ENCODE results near the gene MPP7.

Gene MPP7

DNA sequence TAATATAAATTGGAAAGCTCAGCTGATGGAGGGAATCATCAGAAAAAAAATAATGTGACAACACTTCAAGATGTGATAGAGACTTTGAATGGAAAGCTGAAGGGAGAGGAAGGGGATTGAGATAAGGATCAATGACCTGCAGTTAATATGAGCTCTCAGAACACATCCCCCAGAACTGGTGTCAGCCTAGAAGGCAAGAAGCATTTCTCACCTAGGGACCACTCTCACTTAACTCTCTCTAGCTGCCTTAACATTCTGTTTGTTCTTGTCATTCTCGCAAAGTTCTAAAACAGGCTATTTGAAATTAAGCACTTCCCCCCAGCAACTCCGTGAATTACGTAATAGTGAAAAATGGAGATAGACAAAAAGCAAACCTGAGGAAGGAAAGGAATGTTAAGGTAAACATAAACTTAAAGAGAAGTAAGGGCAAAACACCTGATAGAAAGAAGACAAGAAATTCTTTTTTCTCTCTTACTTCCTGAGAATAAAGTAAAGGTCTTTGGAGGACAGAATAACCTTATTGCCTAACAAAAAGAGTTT is 1.2 kb upstream of the MPP7 start:
- no peak for DNase-seq

DNA sequence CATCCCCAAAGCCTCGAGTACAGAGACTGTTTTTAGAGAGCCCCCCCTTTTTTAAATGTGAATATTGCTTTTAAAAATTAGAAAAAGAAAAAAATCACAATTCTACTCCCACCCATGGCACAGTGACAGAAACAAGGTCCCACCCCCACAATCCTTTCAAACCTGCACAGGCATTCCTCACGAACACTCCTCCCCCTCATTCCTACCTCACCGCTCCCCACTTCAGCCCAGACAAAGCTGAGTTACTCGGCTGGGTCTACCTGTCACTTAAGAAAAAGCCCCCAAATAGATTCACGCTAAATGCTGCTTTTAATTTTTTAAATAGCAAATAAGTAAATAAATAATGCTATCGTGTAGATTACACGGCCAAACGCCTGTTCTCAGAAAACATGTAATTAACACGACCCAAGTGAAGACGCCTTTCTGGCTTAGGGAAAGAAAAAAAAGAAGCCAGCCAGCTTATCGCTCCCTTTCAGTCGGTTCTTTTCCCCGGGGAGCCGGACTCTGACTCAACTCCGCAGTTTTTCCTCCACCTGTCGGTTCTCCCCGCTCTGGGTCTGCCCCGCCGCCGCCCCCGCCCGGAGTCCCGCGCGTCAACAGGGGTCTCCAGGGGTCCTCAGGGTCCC is 739 bp downstream of the MPP7 start:
- no peak for DNase-seq

DNA sequence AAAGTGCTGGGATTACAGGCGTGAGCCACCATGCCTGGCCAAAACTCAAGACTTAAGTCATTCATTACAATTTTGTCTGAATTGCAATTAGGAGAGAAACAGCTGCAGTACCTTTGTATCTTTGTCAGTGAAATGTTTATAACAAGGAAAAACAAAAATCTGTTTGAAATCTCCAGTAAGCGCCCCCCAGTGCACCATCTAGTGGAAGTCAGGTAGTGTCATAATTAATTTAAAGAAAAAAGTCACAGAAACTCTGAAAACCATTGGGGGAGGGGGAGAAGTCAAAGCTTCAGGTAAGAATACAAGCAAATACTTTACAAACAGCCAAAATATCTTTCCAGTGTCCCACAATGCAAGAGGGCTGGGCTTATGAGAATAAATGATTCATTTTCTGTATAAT is 2.8 kb downstream of the MPP7 start:
- peak in 1 of 2 experiments; percentile 13 for DNase-seq

DNA sequence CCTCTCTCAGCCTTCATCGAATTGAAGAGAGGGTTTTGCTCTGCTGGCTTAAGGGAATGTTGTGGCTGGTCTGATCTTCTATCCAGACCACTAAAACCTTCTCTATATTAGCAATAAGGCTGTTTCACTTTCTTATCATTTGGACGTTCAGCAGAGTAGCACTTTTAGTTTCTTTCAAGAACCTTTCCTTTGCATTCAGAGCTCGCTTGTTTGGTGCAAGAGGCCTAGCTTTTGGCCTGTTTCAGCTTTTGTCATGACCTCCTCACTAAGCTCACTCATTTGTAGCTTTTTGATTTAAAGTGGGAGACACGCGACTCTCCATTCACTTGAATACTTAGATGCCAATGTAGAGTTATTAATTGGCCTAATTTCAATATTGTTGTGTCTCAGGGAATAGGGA is 3.9 kb downstream of the MPP7 start:
- no peak for DNase-seq

DNA sequence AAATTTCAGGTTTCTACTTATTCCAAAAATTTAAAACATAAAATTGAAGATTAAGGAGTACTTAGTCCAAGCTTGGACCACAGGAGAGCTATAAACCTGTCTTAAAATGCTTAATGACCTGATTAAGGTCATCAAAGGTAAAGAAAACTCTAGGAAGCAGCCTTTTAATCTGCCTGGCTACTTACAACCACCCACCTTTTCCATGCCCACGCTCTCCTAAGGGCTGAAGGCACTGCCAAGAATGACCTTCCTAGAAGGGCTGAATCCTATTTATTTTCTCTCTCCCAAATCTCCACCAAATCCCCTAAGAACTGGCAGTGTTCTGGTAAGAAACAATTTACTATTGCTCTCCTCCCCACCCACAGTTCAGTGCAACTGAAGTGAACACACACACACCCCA is 6.8 kb downstream of the MPP7 start:
- no peak for DNase-seq

DNA sequence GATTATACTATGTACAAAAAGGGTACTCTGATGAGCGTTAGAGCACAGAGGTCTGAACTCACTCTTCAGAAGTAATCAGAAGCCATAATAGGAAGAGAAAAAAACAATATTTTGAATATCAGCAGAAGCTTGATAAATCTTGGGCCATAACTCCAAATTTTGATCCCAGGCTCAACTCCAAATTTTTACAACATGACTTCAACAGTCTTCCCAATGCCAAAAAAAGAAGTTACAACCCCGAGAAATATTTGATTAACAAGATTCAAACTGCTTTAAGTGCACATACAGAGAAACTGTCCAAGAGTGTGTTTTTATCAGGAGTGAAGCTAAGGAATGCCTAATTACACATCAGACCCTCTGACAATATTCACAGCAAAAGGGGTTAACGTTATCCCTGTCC is 7.5 kb downstream of the MPP7 start:
- no peak for DNase-seq

DNA sequence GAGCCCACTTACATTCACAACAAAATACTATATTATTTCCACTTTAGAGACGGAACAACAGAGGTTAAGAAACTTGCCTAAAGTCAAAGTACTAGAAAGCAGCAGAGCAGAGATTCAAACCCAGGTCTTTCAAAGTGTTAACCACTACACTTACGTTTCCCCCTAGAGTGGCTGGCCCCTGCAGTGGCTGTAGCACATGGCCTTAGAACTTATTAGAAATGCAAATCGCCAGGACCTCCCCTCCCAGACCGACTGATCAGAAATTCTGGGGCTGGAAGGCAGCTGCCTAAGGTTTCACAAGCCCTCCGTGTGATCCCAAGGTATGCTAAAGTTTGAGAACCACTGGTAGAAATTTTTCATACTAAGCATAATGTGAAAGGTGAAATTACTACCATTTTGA is 8.1 kb downstream of the MPP7 start:
- DNase-seq: no peak

DNA sequence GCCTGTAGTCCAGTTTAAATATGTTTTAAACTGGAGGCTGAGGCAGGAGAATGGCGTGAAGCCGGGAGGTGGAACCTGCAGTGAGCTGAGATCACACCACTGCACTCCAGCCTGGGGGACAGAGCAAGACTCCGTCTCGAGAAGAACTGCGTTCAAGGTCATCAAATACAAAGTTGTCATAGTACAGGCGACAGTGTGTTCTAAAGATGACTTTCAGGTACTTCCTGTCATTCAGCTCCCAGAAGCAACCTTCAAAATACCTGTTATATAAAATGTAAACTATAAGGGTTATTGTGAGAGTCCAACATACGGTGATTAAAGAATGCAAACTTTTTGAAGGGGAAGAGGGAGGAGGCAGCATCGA is 8.7 kb downstream of the MPP7 start:
- no peak for DNase-seq

DNA sequence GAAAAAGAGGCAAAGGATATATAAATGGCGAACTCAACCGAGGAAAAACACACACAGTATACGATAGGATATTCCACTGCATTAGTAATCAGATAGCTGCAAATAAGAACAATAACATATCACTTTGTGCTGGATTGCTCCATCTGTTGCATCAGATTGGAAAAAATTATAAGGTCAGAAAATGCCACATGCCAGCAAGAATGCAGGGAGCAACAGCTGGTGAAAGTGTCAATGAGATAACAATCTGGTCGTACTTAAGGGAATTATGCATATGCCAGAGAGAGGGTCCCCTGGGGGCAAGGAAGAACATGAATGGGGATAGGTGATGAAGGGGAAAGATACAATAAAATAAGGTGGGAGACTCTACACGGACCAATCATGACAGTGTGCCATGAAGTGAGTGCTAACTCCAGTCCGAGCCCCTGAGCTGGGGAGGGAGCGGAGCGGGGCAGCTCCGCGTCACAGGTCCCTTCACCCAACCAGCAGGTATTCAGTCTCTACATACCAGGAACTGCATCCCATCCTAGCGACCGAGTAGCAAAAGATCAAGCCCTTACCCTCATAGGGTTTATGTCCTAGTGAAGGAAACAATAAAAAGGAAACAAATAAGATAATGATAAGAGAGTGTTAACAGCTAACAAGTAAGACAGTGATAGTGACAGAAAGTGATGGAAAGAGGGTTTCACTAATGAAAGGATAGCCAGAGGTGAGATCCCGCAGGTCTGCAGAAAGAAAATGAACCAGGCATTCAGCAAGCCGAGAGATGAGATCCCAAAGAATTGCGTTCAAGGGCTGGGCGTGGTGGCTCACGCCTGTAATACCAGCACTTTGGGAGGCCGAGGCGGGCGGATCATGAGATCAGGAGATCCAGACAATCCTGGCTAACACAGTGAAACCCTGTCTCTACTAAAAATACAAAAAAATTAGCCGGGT is 9.4 kb downstream of the MPP7 start:
- no peak for DNase-seq

DNA sequence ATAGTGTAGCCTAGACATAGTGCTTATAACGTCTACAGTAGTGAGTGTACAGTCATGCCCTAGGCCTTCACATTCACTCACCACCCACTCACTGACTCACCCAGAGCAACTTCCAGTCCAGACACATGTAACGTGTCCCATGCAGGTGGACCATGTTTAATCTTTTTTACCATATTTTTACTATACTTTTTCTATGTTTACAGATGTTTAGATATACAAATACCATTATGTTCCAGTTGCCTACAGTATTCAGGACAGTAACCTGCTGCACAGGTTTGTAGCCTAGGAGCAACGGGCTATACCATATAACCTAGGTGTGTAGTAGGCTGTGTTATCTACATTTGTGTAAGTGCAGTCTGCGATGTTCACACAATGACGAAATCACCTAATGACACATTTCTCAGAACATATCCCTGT is 11.0 kb downstream of the MPP7 start:
- DNase-seq: peak; percentile 36 to 37

DNA sequence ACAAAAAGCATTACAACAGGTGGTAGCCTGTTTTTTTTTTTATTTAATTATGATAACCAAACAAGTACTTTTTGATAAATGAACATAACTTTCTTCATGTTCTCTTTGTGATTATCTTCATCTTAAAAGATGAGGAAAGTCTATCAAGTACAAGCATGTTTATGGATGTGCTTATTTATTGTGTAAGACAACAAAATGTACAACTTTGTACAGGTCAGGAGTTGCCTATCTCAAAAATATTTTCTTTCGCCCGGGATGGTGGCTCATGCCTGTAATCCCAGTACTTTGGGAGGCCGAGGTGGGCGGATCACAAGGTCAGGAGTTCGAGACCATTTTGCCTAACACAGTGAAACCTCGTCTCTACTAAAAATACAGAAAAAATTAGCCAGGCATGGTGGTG is 17.0 kb downstream of the MPP7 start:
- no peak for DNase-seq

DNA sequence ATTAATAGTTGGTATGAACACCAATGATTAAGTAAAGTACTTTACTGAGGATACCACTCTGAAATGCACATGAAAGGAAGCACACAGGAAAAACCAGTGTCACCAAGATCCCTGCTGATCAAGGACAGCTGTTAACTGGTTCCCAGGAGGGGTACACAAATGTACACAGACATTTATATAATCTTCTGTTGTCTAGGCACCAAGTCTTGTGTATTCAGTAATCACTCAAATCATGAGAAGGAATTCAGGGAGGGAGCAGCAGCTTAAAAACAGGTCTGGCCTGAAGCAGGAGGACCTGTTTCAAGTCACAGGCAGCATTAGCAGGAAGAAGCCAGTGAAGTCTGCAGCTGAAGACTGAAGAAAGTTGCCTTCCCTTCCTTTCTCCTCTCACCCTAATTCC is 18.7 kb downstream of the MPP7 start:
- DNase-seq: no peak

DNA sequence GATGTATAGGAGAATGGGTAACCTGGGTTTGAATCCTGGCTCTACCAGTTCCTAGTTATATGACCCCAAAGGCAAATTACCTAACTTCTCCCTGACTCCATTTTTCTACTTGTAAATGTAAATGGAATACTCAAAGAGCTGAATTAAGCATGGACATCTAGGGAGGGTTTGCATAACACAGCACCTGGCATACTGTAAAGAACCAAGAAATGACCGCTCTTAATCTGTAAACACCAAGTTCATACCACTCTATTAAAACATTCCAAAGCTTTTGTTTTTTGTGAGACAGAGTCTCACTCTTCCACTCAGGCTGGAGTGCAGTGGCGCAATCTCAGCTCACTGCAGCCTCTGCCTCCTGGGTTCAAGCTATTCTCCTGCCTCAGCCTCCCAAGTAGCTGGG is 19.6 kb downstream of the MPP7 start:
- DNase-seq: no peak

DNA sequence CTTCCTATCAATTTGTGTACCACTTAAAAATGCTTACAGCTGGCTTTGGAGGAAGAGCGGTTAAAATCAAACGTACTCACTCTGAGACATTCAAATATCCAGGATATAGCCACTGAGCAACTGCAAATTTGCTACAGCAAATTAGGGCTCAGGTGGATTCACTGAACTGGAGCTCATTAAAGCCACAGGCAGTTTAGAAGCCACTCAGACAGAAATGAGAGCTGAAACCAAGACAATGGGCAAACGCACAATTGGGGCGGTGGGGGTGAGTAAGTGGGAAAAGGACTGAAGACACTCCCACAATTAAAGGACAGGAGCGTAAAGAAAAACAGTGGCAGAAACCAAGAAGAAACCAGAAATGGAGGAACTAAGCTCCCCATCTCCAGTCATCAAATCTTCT is 20.5 kb downstream of the MPP7 start:
- no peak for DNase-seq

DNA sequence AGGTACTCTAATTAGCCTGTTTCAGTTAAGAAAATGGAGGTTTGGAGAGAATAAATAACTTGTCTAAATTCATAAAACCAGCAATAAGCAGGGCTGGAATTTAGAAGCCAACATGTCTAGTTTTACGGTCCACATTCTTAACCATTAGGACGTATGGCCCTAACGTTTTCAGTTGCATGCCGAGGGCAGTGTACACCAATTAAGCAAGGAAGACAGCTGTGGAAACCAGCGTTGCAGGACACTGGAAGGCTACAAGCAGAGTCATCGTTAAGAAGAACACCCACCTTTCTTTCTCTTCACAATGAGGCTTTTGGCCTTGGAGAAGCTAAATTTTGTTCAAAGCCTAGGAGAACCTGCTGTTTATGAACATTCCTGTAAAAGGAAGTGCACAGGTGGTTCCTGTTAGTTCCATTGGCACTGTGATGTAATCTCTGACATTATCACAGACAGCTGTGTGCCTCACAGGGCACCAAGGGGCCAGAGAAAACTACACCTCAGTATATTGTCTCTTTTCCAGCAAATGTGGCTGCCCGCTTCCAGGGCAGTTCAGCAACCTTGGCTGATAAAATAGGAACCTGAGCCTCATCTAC is 21.0 kb downstream of the MPP7 start:
- no peak for DNase-seq

DNA sequence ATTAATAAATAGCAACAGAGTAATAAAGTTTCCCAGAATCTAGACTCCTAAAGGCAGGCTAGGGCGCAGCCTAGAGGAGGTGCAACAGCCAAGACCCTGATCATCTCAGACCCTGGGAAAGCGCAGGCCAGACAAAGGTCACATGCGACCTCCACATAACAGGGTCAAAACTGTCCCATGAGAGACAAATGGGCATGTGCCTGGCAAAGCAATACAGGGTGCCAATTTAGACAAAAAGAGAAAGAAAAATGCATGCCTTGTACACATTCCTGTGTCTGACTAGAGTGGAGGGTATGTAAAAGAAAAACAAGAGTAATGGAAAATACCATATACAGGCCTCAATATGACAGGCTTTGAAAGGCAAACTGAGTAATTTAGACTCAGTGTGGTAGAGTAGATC is 22.2 kb downstream of the MPP7 start:
- no peak for DNase-seq

DNA sequence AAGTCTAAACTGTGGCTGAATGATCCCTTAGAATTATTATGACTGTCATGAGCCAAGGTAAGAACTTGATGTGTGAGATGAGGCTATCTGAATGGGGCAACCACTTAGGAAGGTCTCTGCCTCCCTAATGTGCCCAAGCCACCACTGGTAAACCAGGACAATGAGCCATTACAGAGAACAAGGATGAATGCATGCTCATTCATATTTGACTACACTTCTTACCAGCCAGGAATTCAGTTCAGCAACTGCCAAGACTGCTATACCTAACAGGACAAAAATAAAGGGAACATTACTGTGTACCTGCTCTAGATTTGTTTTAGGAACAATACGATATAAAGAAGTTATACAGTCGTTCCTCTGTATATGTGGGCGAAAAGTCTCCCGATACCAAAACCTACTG is 23.0 kb downstream of the MPP7 start:
- no peak for DNase-seq

DNA sequence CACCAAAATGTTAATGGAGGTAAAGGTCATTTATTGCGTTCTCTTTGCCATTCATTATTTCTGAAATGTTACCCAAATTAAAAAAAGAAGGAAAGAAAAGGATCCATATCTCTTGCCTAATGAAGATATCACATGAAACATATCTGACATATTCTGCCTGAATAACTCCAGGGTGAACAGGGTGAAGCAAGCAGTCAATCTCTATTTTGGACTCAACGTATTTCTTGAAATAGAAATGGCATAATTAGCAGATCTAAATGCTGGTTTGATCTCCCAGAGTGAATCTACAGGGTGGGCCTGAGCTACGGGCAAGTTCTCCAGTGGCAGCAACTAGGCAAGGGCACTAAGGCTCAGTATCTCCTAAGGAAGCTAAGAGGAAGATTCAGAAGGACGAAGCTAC is 24.0 kb downstream of the MPP7 start:
- no peak for DNase-seq

DNA sequence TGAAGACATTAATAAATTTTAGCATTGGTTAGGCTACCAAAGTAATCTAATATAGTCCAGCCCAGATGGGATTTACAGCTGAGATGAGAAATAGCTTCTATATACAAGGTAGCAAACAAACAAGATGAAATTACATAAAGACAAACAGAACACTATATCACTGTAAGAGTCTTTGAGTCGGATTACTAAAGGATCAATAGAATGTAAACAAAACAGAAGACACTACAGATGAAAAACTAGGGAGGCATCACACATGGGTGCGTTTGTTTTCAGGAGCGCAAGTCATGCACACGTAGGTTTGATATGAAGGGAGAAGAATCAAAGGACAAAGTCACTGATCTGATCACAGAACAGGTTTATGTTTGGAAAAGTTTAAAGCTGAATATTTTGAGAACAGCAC is 26.5 kb downstream of the MPP7 start:
- DNase-seq: no peak

DNA sequence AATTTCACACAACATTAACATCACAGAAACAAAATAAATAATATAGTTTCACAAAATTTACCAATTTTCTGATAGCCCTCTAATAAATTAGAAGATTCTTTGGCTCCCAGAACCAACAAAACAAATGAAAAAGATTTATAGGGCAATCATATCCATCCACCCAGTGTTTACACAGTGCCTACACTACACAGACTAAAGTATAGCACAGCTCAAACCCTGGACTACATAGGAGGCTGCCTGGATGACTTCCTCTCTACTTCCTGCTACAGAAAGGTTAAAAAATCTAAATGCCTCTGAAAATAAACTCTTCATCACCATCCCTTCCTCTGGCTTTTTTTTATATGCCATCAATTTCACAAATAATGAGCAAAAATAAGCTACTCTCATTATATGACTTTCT is 28.4 kb downstream of the MPP7 start:
- no peak for DNase-seq

DNA sequence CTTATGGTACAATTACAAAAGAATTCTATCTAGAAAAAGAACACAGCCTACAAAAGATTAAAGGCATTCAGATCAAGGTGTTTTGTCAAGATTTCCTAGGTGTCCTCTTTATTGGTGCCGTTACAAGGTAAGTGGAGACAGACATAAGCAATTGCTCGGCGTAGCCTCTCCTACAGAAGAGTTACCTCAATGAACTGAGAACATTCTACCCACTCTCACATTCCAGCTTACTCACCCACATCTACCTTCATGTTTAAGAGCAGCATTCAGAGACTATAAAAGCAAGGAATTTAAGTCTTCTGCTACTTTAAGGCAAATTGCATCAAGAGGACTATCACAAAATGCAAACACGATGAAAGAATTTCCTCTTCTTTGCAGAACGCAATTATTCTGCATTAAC is 29.5 kb downstream of the MPP7 start:
- no peak for DNase-seq

DNA sequence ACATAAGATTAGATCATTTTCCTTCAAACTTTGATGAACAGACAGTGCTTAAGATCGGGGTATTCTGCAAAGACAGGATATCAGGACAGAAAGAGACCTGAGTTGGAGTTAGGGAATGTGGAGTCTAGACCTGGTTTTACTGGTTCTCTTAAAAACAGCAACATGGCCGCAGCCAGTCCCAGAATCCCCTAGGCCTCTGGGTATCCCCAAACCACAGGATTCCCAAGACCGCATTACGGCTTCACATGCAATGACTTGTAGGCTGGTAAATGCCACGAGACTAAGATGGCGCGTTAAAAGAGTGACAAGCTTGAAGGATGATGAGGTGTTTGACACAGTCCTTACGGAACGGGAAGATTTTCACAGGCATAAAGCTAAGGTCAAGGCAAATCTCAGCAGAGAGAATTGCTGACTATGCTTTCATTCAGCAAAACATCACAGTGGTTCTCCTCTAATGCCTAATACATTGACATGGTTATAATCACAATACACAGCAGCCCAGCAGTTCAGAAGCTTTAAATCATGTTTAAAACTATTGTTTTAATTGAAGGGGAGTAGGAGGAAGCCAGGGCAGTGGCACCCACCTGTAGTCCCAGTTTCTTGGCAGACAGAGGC is 32.9 kb downstream of the MPP7 start:
- DNase-seq: no peak

DNA sequence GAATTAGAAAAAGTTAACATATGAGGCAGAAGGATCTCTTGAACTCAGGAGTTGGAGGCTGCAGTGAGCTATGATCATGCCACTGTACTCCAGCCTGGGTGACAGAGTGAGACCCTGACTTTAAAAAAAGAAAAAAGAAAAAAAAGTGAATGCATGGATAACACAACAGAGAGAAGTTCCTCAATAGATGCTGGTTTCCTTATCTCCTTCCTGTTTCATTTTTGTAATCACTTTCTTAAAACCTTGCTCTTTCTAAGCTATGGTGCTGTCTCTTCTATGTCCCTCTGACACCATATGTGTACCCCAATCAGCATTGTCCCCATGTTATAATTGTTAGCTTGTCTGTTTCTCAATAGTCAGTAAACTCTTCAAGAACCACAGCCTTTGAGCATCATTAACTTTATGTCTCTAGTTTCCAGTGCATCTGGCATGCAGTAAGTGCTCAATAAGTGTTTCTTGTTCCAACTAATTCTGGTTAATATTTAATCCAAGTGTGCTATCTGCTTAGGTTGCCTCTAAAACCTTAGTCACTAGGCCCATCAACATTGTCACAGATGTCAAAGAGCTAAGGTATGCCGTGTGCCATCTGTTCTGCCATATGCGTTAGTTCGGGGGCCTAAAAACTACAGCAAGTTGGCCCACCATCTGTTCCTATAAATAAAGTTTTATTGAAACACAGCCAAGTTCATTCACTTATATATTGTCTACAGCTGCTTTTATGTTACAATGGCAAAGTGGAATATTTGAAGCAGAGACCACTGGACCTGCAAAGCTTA is 36.2 kb downstream of the MPP7 start:
- no peak for DNase-seq

Measured in activated CD4-positive, alpha-beta T cell treated with anti-CD3 and anti-CD28 coated beads, Interleukin-2, amount 50 U/mL, for 4 hours (primary cell).